GM12891 (cell line): ENCODE data around the gene DUSP23.

Experiments used
- DNase-seq: peaks from one replicate; pipeline ENCODE4 v3.0.0; 2011; ENCODE audit warnings: low spot score; ENCODE audit not compliant: insufficient read length
- FAIRE-seq: peaks from 2 replicates; lab custom pipeline; 2011; peaks lifted over from hg19 to GRCh38; lab: Jason Lieb, UNC
- PAX5 ChIP-seq: IDR thresholded peaks from 2 replicates; pipeline ENCODE4 v1.6.1; 2011; ENCODE audit warnings: low read length, moderate library complexity, mild to moderate bottlenecking; ENCODE audit not compliant: insufficient read depth, severe bottlenecking
- POLR2A ChIP-seq: IDR thresholded peaks from 2 replicates; pipeline ENCODE4 v1.6.1; 2011; ENCODE audit warnings: low read depth, low read length, control low read depth
- POLR2AphosphoS5 ChIP-seq: IDR thresholded peaks from 2 replicates; pipeline ENCODE4 v1.6.1; 2011; ENCODE audit warnings: low read depth, low read length, control low read depth
- POU2F2 ChIP-seq: IDR thresholded peaks from 2 replicates; pipeline ENCODE4 v1.6.1; 2011; ENCODE audit warnings: low read depth, mild to moderate bottlenecking, control low read depth, low read length, moderate library complexity
- SPI1 ChIP-seq: IDR thresholded peaks from 2 replicates; pipeline ENCODE4 v1.6.1; 2011; ENCODE audit warnings: low read depth, low read length, control low read depth
- TAF1 ChIP-seq: IDR thresholded peaks from 2 replicates; pipeline ENCODE4 v1.6.1; 2011; ENCODE audit warnings: low read depth, low read length, control low read depth

Gene DUSP23

DNA sequence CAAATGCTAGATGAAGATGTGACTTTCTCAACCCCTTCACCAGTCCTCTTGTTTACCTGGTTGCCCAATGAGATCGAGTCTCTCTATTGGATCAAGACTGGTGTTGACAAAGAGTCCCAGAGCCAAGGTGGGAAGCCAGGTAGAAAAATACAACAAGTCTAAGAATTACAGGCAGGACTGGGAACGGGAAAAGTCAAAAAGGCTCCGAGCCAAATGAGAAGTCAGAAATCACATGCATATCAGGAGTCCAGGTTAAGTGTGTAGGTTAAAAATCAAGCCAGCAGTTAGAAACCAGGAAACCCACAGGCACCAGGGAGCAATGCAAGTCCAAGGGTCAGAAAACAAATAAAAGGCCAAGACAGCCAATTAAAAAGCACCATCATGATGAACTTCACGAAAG, 27.4 kb upstream of the DUSP23 start:
- TF ChIP-seq TAF1 (no peak), POLR2A (no peak), POU2F2 (no peak), POLR2AphosphoS5 (no peak), PAX5 (no peak), SPI1 (no peak)
- no peak for FAIRE-seq
- DNase-seq: no peak

DNA sequence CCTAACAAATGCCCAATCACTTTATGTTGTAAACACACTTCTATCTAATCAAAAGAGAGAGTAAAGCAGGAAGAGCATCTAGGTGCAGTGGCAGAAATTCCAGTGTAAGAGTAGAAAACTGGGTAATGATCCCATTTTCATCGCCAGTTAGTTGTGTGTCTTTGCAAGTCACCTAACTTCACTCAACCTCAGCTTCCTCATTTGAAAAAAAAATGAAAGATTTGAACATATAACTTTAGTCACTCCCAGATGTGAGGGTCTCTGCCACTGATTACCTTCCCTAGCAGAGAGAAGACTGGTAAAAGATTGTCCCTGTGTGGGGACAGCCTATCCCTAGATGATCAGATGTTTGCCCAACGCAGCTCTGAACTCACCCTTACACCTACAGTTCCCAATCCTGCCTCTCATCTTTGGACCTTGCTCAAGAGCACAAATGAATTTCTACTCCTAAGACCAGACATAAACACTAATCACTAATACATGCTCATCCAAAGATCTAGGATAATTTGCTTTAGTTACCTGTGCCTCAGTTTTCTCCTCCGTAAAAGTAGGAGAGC, 25.2 kb upstream of the DUSP23 start:
- no peak for TF ChIP-seq POLR2A
- DNase-seq: no peak
- no peak for FAIRE-seq

DNA sequence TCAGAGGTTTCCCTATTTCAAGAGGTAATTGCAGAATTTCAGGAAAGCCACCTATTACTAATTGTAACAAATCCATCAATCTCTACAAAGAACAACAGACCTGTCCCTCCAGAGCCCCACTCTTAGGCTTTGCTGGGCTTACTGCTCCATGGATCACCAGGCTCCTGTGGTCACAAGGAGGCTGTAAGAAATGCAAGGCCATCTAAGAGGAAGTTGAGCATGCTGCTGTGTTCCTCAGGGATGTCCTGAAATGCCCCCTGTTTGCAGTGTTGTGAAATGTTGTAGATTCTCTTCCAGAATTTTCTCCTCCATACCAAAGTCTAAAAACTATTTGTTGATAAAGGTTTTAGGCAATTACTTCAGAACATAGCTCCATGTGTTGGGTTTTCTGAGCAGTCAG, 24.4 kb upstream of the DUSP23 start:
- TF ChIP-seq POLR2A (no peak), PAX5 (no peak), TAF1 (no peak), SPI1 (no peak), POLR2AphosphoS5 (no peak), POU2F2 (no peak)
- no peak for FAIRE-seq
- DNase-seq: no peak

DNA sequence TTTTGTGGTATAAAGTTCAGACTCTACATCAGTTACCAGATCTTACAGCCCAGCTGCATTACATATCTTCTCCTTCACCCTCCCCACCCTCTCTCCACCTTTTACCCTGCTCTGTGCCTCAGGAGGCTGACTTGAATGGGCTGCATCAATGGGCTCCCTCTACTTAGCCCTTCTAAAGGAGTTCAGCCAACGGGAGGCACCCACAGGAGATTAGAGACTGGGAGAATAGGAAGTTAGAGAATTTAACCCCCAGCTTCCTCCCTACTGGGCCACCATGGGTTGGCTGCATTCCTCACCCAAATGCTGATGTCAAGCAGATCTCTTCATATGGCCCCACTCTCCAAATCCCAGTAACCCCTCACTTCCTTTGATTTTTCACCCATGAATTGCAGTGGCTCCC, 17.1 kb upstream of the DUSP23 start:
- TF ChIP-seq POLR2AphosphoS5 (no peak), POLR2A (no peak), PAX5 (no peak), POU2F2 (no peak), SPI1 (no peak), TAF1 (no peak)
- FAIRE-seq: no peak

DNA sequence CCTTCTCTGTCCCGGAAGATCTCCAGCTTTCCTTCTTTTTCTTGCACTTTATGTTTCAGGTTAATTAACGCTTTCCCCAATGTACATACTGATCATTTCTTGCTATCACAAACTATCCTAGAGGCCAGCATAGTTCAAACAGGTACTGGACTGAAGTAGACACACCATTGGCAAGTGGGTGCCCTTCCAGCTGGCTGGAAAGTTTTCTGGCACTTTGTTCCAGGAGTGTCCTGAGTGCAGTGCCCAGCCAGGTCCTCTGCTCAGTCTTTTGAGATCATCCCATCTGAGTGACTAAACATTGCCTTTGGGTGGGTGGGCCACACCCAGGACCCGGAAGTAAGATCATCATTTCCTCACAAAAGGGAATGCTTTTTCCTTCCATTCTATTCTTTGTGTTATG, 15.0 kb upstream of the DUSP23 start:
- no peak for FAIRE-seq
- no peak for TF ChIP-seq POLR2A
- no peak for TF ChIP-seq SPI1
- no peak for TF ChIP-seq PAX5
- TF ChIP-seq POLR2AphosphoS5: no peak
- no peak for TF ChIP-seq POU2F2
- no peak for TF ChIP-seq TAF1
- no peak for DNase-seq

More for the DNA sequence above, 17.1 kb upstream of the DUSP23 start:
- DNase-seq: no peak

DNA sequence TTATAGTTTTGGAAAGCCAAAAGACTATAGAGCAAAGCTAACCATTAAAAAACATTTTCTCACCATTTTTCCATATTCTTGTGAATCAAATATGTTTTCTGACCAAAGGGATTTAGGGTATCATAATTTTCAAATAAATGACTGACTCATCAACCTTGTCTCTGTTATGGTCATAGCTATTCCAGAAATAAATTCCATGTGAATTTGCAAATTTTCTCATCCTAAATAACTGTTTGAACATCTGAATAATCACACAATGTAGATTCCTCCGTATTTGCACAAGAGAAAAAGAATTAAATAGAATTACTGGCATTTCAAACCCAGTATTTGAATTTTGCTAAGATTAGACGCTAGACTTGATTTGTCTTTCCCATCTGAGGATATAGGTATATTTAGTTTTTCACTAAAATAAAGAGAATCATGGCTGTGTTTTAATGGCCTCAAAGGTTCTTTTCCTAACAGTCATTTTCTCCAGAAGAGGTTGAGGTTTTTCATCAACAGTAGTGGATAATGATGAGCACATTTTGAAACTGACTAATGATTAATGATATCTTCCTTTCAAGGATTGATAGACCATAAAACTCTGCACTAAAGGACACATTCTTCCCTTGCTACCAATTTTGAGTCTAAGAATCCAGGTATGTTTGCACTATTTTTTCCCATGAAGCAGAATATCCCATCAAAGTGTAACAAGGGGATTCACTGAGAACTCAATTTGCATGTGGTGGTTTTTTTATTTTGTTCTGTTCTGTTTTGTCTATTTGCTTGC, 9.5 kb upstream of the DUSP23 start:
- TF ChIP-seq POLR2AphosphoS5: no peak
- no peak for DNase-seq
- FAIRE-seq: no peak

DNA sequence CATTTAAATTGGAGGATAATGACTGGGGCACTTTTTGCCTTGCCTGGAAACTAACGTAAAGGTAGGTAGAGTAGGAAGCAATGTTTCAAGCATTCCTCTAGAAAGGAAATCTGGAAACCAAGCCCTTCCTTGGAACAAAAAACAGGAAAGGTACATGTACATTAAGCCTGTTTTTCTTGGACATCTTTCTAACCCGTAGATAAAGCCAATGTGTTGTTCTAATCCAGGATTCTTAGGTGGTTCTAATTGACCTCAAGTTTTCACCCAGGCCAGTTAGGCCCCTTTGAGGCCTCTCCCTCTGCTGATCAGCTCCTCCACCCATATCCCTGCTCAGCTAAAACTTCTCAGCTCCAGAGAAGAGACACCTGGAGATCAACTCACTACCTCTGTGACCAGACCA, 6.3 kb upstream of the DUSP23 start:
- DNase-seq (no peak), FAIRE-seq (no peak)
- TF ChIP-seq POLR2AphosphoS5 (no peak), PAX5 (no peak), SPI1 (no peak), POLR2A (no peak), TAF1 (no peak), POU2F2 (no peak)

DNA sequence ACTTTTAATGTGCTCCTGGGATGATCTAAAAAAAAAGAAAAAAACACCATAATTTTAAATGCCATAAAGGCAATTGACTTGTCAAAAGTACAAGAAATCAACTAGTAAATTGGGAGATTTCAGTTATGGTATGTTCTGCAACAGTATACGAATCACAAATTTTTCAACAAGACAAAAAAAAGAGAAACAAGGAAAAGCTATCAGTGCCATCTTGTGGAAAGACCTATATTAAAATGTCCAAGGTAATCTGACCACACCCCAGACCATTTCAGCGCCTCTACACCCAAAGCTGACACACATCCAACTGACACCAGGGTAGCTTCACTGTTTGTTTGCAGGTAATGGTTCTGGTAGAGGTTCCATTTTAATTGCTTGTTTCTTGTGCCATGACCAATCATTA, 5.0 kb upstream of the DUSP23 start:
- FAIRE-seq (no peak), DNase-seq (no peak)
- TF ChIP-seq PAX5 (no peak), SPI1 (no peak), POU2F2 (no peak), POLR2A (no peak), TAF1 (no peak), POLR2AphosphoS5 (no peak)

DNA sequence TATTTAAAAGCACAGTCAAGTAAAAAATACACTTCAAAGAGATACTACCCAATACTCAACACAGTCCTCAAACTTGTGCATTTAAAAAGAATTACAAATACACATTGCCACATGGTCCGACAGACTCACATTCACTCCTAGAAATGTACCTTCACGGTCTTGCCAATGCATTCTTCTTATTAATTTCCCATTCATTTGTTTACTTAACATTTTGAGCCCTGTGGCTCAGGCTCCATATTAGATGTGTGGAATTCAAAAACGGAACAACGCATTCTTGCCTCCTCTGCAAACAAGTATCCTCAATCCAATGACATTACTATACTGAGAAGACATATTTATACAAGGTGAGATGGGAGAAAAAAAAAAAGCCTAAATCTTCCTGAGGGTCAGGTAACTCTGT, 2.5 kb upstream of the DUSP23 start:
- FAIRE-seq: no peak
- TF ChIP-seq SPI1 (no peak), POLR2A (no peak), POLR2AphosphoS5 (no peak), POU2F2 (no peak), PAX5 (no peak), TAF1 (no peak)
- no peak for DNase-seq

DNA sequence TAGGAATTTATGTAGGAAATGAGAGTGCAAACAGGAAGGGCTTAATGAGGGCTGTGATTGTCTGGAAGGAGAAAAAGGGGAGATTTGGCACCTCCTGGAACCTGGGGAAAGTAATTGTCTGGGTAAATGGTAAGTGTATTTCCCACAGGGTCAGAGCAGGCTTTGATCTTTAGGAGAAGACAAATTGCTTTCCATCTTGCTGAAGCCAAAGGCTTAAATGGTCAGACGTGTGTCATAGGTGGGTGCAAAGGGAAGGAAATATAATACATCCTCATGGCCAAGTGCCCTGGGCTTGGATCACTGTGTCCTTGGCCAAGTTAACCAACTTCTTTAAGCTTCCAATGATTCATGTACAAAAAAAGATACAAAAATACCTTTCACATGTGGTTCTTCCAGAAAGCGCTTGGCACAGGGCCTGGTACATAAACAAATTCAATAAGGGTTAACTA, 1.3 kb upstream of the DUSP23 start:
- TF ChIP-seq TAF1: no peak
- no peak for TF ChIP-seq POU2F2
- no peak for TF ChIP-seq PAX5
- TF ChIP-seq SPI1: no peak
- no peak for TF ChIP-seq POLR2AphosphoS5
- TF ChIP-seq POLR2A: no peak
- no peak for FAIRE-seq
- no peak for DNase-seq
